BJ (cell line): ENCODE data around the gene MSH5. TPM values are rescaled to one million over a fixed set of nuclear protein-coding genes. Genes with fewer than 3 reads are reported as not detected.

Experiments used
- CTCF ChIA-PET: fragments of 350-600 bp; formaldehyde crosslinking; extraction: SDS; loops from one replicate; lab custom pipeline; 2021; ENCODE audit warnings: antibody characterized with exemption, inconsistent platforms; lab: Yijun Ruan, JAX
- POLR2A ChIA-PET: fragments of 300-600 bp; sonication (Branson Sonifier 250); formaldehyde crosslinking; extraction: SDS; loops from one replicate; lab custom pipeline; 2021; ENCODE audit warnings: antibody characterized with exemption; lab: Charles Lee
- DNase-seq: peaks from one replicate; pipeline ENCODE4 v3.0.0-alpha.2; 2011; ENCODE audit warnings: low read depth
- H3K27me3 ChIP-seq: 2 replicates; pipeline ENCODE4 v1.6.0; 2011; ENCODE audit warnings: low read length; ENCODE audit not compliant: control insufficient read depth, insufficient read depth
- H3K36me3 ChIP-seq: 2 replicates; pipeline ENCODE4 v1.5.1; 2011; ENCODE audit warnings: low read length; ENCODE audit not compliant: control insufficient read depth, insufficient read depth
- H3K4me3 ChIP-seq: 2 replicates; pipeline ENCODE4 v1.5.1; 2011; ENCODE audit warnings: low read depth, mild to moderate bottlenecking, control low read depth, low read length
- CTCF ChIP-seq: IDR thresholded peaks from 2 replicates; pipeline ENCODE4 v1.5.1; 2011; ENCODE audit warnings: low read depth, mild to moderate bottlenecking, control low read depth, inconsistent platforms, low read length, moderate library complexity; ENCODE audit not compliant: insufficient read depth
- polyA plus RNA-seq: library from polyadenylated mRNA; depleted of rRNA; stranded (reverse); fragments of >200 nt; gene quantifications from 2 replicates; pipeline ENCODE4 v1.2.3, GENCODE V29; 2011

MSH5 gene
- polyA plus RNA-seq, 1 experiment: 10.7 TPM

- POLR2A ChIA-PET: no interaction called here
- Histone ChIP-seq H3K27me3 (no peaks in the 10 kb centered on the region), H3K36me3 (peaks cover 29% of the 10 kb centered on the region), H3K4me3 (no peak overlapping the region)
- no peak for TF ChIP-seq CTCF
- CTCF ChIA-PET: interaction anchor here (0.6 to 3.3 kb wide), 6 partner anchors 9 to 63 kb away, joined by 3 to 22 read pairs (median 3); partner anchors contain the start of genes DDAH2 and LY6G6D
- DNase-seq: no peak
Observed at GRCh38 chr6:31777667-31778050, 37.9 kb downstream of the MSH5 start.

DNA sequence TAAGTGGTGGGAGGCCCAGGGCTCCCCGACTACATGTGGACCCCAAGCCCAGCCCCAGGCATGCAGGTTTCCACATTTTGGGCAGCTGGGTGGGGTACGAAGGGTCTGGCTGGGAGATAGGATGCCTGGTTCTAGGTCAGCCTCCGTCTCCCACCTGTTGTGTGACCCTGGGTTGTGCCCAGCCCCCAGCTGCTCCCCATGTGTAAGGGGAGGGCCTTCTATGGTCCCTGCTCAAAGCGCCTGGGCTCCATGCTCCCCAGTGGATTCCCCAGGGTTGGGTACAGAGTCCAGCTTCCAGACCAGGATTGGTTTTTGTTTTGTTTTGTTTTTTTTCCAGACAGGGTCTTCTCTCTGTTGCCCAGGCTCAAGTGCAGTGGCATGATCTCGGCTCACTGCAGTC, 38.4 kb downstream of the MSH5 start:
- ChIA-PET POLR2A (no interaction called here), CTCF (interaction anchor here (1.1 to 3.3 kb wide), 5 partner anchors 8 to 55 kb away, joined by 3 to 22 read pairs (median 5); partner anchors contain the start of gene DDAH2)
- Histone ChIP-seq H3K4me3 (no peak overlapping the region), H3K27me3 (no peaks in the 10 kb centered on the region), H3K36me3 (peaks cover 32% of the 10 kb centered on the region)
- DNase-seq: no peak
- no peak for TF ChIP-seq CTCF

GRCh38 chr6:31778999-31779885, 39.4 kb downstream of the MSH5 start:
- CTCF ChIA-PET: interaction anchor here (3.3 kb wide), 2 partner anchors 10 to 12 kb away, joined by 14 to 22 read pairs; no protein-coding TSS in a partner anchor
- POLR2A ChIA-PET: no interaction called here
- TF ChIP-seq CTCF: no peak
- Histone ChIP-seq H3K4me3 (no peak overlapping the region), H3K36me3 (peaks cover 36% of the 10 kb centered on the region), H3K27me3 (no peaks in the 10 kb centered on the region)
- no peak for DNase-seq

- Histone ChIP-seq H3K4me3 (no peak overlapping the region), H3K27me3 (no peaks in the 10 kb centered on the region), H3K36me3 (peaks cover 43% of the 10 kb centered on the region)
- no peak for DNase-seq
- CTCF ChIA-PET: interaction anchor here (1.1 to 3.3 kb wide), 2 partner anchors 10 to 11 kb away, joined by 4 to 14 read pairs; no protein-coding TSS in a partner anchor
- no peak for TF ChIP-seq CTCF
- POLR2A ChIA-PET: no interaction called here
Observed at GRCh38 chr6:31779908-31780307, 40.1 kb downstream of the MSH5 start.

DNA sequence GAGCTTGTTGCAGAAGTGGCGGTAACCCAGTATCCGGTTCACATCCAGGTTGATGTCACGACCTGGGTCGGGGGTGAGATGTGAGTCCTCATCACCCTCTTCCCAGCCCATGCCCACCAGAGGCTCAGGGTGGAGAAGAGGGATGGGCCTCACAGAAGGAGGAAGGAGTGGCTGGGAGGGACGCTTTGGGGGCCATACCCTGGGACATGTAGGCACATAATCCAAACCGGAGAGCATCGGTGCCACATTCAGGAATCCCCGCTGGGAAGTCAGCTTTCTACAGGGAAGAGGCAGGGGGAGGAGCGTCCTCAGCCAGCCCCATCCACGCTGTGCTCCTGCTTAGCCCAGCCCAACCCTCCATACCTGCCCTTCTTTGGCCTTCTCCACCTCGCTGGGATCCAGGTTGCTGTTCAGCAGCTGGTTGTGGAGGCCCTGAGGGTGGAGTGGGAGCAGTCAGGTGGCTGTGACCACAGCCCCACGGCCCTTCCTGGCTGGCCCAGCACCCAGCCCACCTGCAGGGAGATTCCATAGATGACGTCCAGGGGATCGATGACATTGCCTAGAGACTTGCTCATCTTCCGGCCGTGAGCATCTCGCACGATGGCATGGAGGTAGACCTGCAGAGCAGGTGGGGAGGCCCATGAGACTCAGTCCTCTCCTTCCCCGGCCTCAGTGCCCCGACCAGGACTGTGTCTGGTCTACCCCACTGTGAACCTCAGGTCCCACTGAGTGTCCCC, 40.9 kb downstream of the MSH5 start:
- H3K27me3 ChIP-seq: no peaks in the 10 kb centered on the region
- no peak for DNase-seq
- H3K36me3 ChIP-seq: peaks cover 48% of the 10 kb centered on the region
- POLR2A ChIA-PET: no interaction called here
- no peak for TF ChIP-seq CTCF
- CTCF ChIA-PET: interaction anchor here (1.1 to 3.3 kb wide), 2 partner anchors 11 kb away, joined by 4 to 14 read pairs; no protein-coding TSS in a partner anchor
- no peak overlapping the region for H3K4me3 ChIP-seq
